Measurements from ENCODE around the gene RNASE9.
"Not testable (repeated sequence)": the region's sequence is repeated elsewhere in the genome, so short reads cannot be mapped to it uniquely, and the experiment has no call there.

Gene RNASE9

DNA sequence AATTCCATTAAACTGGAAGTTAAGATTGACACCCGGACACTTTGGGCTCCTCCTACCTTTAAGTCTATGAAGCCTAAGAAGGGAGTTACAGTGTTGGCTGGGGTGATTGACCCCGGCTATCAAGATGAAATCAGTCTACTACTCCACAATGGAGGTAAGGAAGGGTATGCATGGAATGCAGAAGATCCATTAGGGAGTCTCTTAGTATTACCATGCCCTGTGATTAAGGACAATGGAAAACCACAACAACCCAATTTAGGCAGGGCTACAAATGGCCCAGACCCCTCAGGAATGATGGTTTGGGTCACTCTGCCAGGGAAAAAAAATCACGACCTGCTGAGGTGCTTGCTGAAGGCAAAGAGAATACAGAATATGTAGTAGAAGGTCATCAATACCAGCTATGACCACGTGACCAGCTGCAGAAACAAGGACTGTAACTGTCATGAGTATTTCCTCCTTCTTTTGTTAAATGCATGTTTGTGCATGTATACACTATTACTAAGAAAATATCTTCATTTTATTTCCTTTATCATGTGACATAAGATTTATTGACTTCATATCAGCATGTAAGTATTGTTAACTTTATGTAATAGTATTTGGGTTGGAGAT is 11.6 kb upstream of the RNASE9 start:
- not testable (repeated sequence) for DNase-seq

DNA sequence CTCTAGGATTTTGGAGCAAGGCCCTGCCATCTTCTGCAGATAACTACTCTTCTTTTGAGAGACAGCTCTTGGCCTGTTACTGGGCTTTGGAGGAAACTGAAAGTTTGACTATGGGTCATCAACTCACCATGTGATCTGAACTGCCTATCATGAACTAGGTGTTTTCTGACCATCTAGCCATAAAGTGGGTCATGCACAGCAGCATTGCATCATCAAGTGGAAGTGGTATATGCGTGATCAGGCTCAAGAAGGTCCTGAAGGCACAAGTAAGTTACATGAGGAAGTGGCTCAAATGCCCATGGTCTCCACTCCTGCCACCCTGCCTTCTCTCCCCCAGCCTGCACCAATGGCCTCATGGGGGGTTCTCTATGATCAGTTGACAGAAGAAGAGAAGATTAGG is 9.9 kb upstream of the RNASE9 start:
- not testable (repeated sequence) for DNase-seq

- DNase-seq = not testable (repeated sequence)
Measured at GRCh38 chr14:20569865-20570264, 9.0 kb upstream of the RNASE9 start.

- no peak for DNase-seq
Measured at GRCh38 chr14:20569066-20569465, 8.2 kb upstream of the RNASE9 start.

DNA sequence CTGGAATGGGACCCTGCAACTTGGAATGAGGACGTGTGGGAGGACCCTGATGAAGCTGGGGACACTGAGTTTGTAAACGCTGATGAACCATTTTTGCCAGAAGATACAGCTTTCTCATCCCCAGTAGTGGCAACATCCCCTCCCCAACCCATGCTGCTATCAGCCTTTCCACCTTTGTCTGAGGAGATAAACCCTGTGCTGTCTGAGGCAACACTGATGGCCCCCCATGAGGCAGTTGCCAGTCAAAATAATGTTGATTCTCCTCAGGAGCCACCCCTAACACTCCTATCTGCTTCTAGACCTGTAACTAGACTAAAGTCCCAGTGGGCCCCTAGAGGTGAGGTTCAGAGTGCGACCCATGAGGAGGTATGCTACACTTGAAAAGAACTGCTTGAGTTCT is 7.5 kb upstream of the RNASE9 start:
- DNase-seq = no peak

GRCh38 chr14:20567199-20567598 is 6.4 kb upstream of the RNASE9 start:
- not testable (repeated sequence) for DNase-seq

DNA sequence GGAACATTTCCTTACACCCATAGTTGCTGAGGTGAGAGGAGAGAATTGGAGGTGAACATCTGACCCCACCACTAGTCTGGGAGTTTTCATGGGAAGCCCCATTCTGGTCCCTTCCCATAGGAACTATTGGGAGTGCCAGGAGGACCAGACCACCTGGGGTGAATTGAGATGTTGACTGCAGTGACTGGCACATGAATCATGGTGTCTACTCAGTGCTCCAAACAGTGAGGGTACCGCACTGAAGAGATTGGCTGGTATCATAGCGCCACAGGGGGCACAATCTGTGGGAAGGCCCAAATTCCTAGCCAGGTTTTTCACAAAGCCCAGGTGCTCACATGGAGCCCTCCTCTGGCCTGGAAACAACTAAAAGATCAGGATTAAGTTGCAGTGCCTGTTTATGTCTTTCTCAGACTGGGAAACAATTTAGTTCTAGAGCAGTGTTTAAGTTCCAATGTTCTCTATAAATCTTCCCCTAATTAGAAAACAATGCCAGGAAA is 3.7 kb upstream of the RNASE9 start:
- DNase-seq = no peak

- no peak for DNase-seq
Measured at GRCh38 chr14:20563971-20564370, 3.1 kb upstream of the RNASE9 start.

DNA sequence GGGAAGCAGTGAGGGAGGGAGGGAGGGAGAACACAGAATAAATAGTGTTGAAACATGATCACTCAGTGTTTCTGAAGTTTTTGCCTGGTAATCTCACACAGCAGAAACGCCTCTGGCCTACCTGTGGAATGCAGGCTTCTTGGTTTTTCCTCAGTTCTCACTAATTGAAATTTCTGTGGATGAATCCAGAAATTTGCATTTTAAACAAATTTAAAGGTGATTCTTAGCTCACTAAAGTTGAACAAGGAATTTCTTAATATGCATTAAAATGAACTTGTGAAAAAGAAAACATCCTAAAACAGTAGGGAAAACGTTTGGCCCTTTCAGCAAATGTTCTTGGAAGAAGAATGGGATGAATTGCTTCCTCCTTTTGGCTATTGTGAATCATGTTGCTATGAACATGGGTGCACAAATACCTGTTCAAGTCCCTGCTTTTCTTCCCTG is 1.4 kb downstream of the RNASE9 start:
- no peak for DNase-seq

DNA sequence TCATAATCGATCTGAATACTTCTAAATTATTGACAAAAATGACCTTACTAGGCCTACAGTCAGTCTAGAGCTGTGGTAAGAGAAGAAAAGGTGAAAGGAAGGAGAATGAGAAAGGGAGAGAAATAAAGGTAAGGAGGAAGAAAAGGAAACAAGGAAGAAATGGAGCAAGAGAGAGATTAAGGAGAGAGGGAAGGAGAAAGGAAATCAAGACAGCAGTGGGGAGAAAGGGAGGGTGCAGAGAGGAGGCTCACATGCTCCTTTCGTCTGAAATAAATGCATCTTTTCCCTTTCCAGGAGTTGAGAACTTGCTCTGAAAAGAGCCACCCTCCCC is 3.7 kb downstream of the RNASE9 start:
- DNase-seq = no peak

GRCh38 chr14:20556500-20557211 is 4.2 kb downstream of the RNASE9 start:
- DNase-seq = no peak

DNA sequence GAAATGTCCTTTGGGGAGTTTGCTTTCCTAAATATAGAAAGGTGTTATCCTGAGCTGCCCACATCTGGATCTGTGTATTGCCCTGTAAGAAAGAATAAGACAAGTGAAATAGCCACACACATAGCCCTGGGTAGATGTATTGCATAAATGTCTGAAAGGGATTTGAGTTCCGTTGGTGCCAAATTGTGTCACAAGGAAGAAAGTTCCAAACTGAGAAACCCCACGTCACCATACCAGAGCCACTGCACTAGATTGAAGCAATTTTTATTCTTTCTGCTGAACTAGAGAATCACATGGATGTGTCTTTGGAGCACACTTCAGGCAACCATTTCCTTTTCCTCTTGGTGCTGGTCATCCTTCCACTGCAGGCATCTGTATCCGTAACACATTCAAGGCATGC is 5.0 kb downstream of the RNASE9 start:
- DNase-seq = no peak

DNA sequence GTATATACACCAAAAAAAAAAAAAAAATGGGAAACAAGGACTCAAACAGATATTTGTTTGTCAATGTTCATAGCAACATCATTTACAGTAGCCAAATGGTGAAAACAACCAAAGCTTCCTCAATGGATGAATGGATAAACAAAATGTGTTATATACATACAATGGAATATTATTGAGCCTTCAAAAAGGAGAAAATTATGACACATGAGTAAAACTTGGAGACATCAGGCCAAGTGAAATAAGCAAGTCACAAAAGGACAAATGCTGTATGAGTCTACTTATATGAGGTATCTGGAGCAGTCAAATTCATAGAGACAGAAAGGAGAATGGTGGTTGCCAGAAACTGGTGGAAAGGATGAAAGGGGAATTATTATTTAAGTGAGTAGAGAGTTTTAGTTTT is 7.8 kb downstream of the RNASE9 start:
- no peak for DNase-seq

- no peak for DNase-seq
Measured at GRCh38 chr14:20551606-20552005, 9.2 kb downstream of the RNASE9 start.

- DNase-seq = no peak
Measured at GRCh38 chr14:20550926-20551325, 9.9 kb downstream of the RNASE9 start.

DNA sequence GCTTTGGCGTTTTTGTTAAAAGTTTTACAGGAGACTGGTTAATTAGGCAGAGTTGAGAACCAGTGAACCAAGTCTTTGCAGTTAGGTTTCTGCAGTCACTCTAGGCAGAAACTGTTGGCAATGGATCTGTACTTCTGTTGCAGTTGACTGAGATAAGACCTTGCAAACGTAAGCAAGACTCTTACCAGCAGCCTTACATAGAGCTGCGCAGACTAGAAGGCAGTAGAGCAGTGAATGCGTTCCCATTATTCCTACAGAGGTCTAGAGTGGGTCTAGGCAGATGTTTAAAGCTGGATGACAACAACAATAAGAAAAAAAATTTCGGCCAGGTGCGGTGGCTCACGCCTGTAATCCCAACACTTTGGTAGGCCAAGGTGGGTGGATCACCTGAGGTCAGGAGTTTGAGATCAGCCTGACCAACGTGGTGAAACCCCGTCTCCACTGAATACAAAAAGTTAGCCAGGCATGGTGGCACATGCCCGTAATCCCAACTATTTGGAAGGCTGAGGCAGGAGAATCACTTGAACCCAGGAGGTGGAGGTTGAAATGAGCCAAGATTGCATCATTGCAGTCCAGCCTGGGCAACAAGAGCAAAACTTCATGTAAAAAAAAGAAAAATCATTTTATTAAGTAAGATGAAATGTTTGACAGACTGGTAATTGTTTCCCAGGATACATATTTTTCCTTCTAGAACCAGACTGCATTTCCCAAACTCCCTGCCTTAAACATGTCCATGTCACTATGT is 12.3 kb downstream of the RNASE9 start:
- DNase-seq = no peak

GRCh38 chr14:20546877-20547276 is 14.0 kb downstream of the RNASE9 start:
- no peak for DNase-seq

DNA sequence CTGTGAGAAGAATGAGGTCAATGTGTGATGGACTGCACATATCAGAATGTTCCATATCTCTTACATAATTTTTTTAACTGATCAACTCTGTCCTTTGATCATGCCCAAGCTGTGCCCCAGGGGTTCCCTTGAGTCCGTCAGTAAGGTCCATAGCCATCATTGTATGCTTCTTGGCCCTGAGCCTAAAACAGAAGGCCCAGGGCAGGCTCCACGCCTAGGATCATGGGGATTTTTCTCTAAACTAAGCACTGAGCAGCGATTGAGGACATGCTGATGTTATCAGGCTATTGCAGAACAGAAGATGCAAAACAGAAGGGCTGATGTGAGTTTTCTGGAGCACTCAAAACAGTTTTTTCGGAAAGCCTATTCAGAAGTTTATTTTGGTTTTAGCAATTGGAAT is 20.9 kb downstream of the RNASE9 start:
- DNase-seq = no peak

DNA sequence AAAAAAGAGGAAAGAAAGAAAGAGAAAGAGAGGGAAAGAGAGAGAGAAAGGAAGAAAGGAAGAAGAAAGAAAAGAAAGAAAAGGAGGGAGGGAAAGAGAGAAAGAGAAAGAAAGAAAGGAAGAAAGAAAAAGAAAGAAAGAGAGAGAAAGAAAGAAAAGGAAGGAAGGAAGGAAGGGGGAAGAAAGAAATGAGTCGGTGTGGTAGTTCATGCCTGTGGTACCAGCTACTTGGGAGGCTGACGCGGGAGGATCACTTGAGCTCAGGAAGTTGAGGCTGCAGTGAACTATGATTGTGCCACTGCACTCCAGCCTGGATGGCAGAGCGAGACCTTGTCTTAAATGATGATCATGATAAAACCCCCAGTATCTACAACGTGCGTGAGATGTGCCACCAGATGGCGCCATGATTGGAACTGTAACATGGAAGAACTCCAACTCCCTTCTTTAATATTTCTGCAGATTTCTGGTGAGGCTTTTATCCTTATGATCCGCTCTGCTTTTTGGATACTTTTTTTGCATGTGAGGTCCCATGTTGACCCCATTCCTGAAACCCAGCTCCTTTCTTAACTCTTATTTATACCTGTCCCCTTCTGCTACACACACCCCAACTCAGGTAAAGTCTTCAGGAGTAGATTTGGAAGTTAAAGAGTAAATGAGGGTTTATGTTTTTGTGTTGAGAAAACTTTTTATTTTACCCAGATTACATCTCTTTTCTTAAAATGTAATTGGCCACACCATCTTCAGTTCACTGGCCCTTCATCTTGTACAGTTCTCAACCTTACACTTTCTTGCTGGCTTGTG is 29.9 kb downstream of the RNASE9 start:
- DNase-seq = peak; percentile 60

DNA sequence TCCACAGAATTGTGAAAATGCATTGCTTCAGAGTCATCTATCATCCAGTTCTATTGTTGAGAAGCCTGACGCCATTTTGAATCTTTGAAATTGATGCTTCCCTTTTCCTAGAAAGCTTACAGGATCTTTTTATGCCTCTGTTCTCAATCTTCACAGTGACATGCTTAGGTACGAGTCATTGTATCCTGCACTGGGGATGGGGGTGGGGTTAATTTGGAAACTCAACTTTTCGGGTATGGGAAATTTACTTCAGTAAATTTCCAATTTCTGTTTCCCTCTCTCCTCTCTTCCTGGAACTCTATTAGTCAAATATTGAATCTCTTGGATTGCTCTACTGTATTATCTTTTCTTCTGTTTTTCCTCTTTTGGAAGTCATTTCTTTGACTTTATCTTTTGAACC is 31.0 kb downstream of the RNASE9 start:
- DNase-seq = no peak

DNA sequence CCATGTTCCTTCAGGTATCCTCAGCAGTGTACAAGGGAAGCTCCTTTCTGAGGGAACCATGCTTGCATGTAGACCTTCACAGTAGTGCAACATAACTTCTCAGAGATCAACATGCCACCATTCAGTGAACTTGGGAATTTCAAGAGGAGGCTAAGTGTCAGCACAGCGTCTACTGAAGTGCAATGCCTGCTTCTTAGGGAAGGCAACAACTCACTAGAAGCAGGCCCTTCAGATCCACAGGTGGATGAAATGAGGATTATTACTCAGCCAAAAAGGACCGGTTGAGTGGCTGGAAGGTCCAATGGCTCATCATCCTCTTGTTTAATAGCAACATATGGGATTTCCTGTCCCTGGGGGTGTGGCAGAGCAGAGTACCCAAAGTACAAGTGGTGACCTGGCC is 36.8 kb downstream of the RNASE9 start:
- no peak for DNase-seq

- DNase-seq = no peak
Measured at GRCh38 chr14:20522332-20522731, 38.5 kb downstream of the RNASE9 start.

GRCh38 chr14:20516921-20517320 is 43.9 kb downstream of the RNASE9 start:
- peak; percentile 5 for DNase-seq
